ENCODE measurements around the gene CEP170B. TPM values are rescaled to one million over a fixed set of nuclear protein-coding genes. Genes with fewer than 3 reads are reported as not detected.
A peak's percentile ranks its signal among the peaks of the same experiment; 100 is the strongest.

Gene CEP170B
- total RNA-seq, 1 donor from 2014 or later, result 80.4 TPM

- Mint-ChIP-seq H3K36me3 (ENCODE audit: unreplicated experiment) (no peaks in the 10 kb centered on the region), H3K4me1 (ENCODE audit: low read depth, unreplicated experiment) (peaks cover 15% of the 10 kb centered on the region), H3K27me3 (ENCODE audit: unreplicated experiment) (peaks cover 21% of the 10 kb centered on the region), H3K9me3 (ENCODE audit: unreplicated experiment) (peaks cover 21% of the 10 kb centered on the region), H3K27ac (ENCODE audit: unreplicated experiment) (no peak overlapping the region), H3K4me3 (ENCODE audit: unreplicated experiment) (no peak overlapping the region)
- no peak for TF ChIP-seq CTCF (IDR thresholded peaks at IDR 0.05; ENCODE audit: partially characterized antibody, unreplicated experiment)
- no peak for DNase-seq
These were observed 12.9 kb downstream of the CEP170B start for GRCh38 chr14:104877806-104878550.

DNA sequence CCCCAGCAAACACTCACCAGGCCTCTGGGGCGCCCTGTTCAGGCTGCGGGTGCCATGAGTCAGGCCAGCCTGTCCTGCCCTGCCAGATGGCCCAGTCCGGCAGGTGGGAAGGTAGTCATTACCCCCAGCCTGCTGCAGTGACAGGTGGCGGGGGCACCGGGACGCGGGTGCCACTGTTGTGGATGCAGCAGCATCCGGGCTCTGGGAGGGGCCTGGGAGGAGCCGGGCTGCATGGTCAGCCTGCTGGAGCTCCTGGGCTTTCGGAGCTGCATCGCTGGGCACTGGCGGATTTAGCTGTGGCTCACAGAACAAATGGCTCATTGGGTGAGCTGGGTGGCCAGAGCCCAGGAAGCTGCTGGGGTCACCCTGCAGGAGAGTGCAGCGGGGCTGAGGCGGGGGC, 13.5 kb downstream of the CEP170B start:
- no peak for TF ChIP-seq CTCF (IDR thresholded peaks at IDR 0.05; ENCODE audit: partially characterized antibody, unreplicated experiment)
- no peaks in the 10 kb centered on the region for H3K36me3 Mint-ChIP-seq (ENCODE audit: unreplicated experiment)
- DNase-seq, result peak; percentile 51
- H3K27me3 Mint-ChIP-seq (ENCODE audit: unreplicated experiment), result peaks cover 21% of the 10 kb centered on the region
- H3K4me3 Mint-ChIP-seq (ENCODE audit: unreplicated experiment), result no peak overlapping the region
- H3K4me1 Mint-ChIP-seq (ENCODE audit: low read depth, unreplicated experiment), result peaks cover 15% of the 10 kb centered on the region
- H3K27ac Mint-ChIP-seq (ENCODE audit: unreplicated experiment), result no peak overlapping the region
- peaks cover 21% of the 10 kb centered on the region for H3K9me3 Mint-ChIP-seq (ENCODE audit: unreplicated experiment)

DNA sequence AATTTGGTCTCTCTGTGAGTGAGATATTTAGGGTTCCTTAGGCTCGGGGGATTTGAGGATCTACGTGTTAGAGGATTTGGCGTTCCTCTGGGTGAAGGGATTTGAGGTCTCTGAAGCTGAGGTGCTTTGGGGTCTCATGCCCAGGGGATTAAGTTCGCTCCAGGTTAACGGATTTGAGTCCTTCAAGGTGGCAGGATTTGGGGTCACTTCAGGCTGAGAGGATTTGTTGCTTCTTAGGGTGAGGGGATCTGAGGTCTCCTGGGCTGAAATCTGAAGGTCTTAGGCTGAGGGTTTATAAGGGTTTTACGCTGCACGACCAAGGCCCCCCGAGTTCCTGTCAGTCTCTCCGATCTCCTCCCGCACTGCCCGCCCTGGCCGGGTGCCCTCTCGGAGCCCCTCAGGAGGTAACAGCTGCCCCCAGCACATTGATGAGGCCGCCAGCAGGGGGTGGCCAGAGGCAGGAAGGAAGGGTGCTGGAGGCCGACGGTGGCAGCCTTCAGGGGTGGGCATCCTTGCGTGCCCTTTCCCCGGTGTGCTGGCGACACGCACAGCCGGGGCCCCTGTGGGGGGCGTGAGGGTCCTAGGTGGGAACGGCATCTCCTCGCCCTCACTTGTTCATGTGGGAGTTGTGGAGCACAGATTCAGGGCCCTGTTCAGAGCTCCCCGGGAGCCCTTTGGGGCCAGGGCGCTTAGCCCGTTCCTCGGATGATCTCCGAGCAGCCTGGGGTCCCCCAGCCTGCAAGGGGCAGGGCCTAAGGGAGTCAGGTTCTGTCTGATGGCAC, 14.3 kb downstream of the CEP170B start:
- DNase-seq, result peak; percentile 20
- Mint-ChIP-seq H3K4me1 (ENCODE audit: low read depth, unreplicated experiment) (peaks cover 15% of the 10 kb centered on the region), H3K36me3 (ENCODE audit: unreplicated experiment) (no peaks in the 10 kb centered on the region), H3K4me3 (ENCODE audit: unreplicated experiment) (peak overlapping the region; percentile 61), H3K9me3 (ENCODE audit: unreplicated experiment) (peaks cover 21% of the 10 kb centered on the region), H3K27me3 (ENCODE audit: unreplicated experiment) (peaks cover 21% of the 10 kb centered on the region), H3K27ac (ENCODE audit: unreplicated experiment) (no peak overlapping the region)
- no peak for TF ChIP-seq CTCF (IDR thresholded peaks at IDR 0.05; ENCODE audit: partially characterized antibody, unreplicated experiment)

DNA sequence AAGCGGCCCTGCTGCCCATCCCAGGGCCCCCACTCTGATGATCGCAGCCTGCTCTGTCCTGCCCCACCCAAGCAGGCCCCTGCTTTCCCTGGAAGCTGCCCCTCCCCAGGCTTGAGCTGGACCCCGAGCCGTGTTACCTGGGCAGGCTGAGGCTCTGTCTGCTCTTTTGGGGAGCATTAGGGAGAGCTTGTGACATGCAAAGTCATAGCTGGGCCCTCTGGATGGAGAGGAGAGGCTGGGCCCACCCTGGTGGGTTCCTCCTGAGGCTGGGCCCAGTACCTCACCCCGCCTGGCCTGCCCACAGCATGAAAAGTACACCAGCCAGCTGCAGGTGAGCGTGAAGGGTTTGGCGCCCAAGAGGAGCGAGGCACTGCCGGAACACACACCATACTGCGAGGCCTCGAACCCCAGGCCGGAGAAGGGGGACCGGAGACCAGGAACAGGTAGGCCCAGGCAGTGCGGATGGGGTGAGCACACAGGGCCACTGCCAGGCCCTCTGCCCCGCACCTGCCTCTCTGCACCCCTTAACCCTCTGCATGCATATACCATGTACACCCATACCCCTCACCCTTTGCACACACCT, 15.0 kb downstream of the CEP170B start:
- Mint-ChIP-seq H3K4me1 (ENCODE audit: low read depth, unreplicated experiment) (peaks cover 15% of the 10 kb centered on the region), H3K9me3 (ENCODE audit: unreplicated experiment) (peaks cover 21% of the 10 kb centered on the region), H3K27me3 (ENCODE audit: unreplicated experiment) (peaks cover 21% of the 10 kb centered on the region), H3K27ac (ENCODE audit: unreplicated experiment) (peak overlapping the region; percentile 99), H3K36me3 (ENCODE audit: unreplicated experiment) (no peaks in the 10 kb centered on the region), H3K4me3 (ENCODE audit: unreplicated experiment) (no peak overlapping the region)
- DNase-seq, result peak; percentile 10
- no peak for TF ChIP-seq CTCF (IDR thresholded peaks at IDR 0.05; ENCODE audit: partially characterized antibody, unreplicated experiment)

Measured in glutamatergic neuron (in vitro differentiated cells).